GM18520 (cell line): Measurements from ENCODE around the gene AGO1.
A peak's percentile ranks its signal among the peaks of the same experiment; 100 is the strongest.
"Not testable (repeated sequence)": the region's sequence is repeated elsewhere in the genome, so short reads cannot be mapped to it uniquely, and the experiment has no call there.

Experiments used
- ATAC-seq: cut with Tn5 transposase; IDR thresholded peaks from one replicate; pipeline ENCODE4 v1.9.1; 2021; ENCODE audit not compliant: unreplicated experiment

The AGO1 gene

DNA sequence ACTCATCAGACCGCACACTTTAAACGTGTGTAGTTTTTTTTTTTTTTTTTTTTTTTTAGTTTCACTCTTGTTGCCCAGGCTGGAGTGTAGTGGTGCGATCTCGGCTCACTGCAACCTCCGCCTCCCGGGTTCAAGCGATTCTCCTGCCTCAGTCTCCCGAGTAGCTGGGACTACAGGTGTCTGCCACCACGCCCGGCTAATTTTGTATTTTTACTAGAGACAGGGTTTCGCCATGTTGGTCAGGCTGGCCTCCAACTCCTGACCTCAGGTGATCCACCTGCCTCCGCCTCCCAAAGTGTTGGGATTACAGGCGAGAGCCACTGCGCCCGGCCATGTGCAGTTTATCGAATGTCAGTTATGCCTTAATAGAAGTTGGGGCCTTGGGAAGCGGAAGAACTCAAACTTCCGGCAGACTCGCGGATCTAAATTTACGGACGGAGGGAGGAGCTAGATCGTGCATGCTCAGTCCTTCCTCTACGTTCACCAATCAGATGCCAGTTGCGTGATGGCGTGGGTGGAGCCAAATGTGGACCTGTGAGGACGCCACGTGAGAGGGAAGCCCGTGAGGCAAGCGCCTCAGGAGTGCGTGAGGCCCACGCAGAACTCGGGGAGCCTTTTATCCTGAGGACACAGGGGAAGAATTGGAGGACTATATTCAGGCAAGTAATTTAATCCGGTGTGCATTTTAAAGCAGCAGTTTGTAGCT lies 13.6 kb upstream of the AGO1 start:
- ATAC-seq = not testable (repeated sequence)

DNA sequence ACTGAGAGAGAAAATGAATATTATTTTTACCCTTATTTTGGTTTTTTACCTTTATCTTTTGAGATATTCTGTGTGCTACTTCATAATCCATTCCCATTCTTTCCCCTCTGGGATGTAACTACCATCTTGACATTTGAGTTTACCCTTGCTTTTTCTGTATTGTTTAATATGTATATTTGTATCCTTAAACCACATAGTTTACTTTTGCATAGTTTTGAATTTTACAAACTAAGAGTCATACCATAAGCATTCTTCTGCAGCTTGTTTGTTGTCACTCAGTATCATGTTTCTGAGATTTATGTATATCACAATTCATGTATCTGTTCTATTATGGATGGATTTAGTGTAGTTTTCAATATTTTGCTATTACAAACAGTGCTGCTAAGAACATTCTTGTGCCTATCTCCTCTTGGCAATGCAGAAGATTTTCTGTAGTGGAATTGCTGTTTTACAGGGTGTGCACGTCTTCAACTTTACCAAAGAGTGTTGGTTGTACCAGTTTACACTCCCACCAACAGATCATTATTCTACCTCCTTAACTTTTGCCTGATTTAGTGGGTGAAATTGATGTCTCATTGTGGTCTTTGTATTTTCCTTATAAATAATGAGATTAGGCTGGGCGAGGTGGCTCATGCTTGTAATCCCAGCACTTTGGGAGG lies 12.2 kb upstream of the AGO1 start:
- no peak for ATAC-seq

- no peak for ATAC-seq
These were observed 9.7 kb upstream of the AGO1 start for GRCh38 chr1:35873243-35873750.

DNA sequence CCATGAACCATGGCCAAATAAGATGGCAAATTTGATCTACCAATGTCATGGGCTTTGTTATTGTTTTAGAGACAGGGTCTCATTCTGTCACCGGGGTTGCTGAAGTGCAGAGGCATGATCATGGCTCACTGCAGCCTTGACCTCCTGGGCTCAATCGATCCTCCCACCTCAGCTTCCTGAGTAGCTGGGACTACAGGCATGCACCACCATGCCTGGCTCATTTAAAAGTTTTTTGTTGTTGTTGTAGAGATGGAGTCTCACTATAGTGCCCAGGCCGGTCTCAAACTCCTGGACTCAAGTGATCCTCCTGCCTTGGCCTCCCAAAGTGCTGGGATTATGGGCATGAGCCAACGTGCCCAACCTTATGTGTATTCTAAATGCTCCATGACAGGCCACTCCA lies 8.9 kb upstream of the AGO1 start:
- ATAC-seq = not testable (repeated sequence)

GRCh38 chr1:35876988-35877387 lies 6.0 kb upstream of the AGO1 start:
- ATAC-seq = no peak

- no peak for ATAC-seq
These were observed 1.1 kb upstream of the AGO1 start for GRCh38 chr1:35881850-35882273.

GRCh38 chr1:35882586-35882944 lies 444 bp upstream of the AGO1 start:
- no peak for ATAC-seq

- ATAC-seq = no peak
These were observed 659 bp downstream of the AGO1 start for GRCh38 chr1:35883635-35884101.

DNA sequence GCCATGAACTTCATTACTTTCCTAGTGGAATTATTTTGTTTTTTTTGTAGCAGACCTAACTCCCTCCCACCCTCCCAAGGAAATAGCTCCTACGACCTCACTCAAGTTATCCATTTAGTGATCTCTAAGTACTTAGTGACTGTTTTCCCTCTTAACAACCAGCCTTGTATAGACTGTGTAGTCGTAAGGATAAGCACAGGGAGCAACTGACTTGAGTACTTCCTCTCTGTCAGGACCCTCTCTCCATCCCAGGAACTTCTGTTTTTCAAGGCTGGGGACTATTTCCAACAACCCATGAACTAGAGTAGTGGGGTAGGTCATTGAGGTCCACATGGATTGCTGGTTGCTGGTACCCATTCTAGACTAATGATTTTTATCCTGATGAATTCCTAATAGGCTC lies 1.9 kb downstream of the AGO1 start:
- no peak for ATAC-seq

DNA sequence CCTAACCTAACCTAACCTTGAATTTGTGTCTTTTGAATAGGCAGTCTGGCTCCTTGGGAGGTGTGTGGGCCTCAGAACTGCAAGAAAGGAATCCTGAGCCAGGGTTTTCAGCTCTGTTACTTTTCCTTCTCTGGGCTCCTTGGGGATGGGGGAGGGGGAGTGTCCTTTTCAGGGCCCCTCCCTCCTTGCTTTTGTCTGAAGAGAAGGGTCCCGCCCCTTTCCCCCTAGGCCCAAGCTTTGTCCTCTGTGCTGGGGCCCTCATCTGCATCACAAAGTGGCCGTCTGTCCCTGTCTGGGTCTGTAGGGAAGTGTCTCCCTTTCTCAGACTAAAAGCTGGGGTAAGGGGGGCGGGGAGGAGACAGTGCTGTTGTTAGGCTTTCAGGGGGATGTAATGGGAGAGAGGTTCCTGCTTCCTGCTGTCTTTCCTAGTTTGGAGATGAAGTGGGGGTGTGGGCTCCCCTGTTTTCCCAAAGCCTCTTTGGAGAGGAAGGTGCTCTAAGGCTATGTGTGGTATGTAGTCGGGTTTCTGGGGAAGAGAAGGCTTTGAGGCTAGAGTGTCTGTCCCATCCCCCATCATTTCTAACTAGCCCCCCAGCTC lies 3.1 kb downstream of the AGO1 start:
- no peak for ATAC-seq

DNA sequence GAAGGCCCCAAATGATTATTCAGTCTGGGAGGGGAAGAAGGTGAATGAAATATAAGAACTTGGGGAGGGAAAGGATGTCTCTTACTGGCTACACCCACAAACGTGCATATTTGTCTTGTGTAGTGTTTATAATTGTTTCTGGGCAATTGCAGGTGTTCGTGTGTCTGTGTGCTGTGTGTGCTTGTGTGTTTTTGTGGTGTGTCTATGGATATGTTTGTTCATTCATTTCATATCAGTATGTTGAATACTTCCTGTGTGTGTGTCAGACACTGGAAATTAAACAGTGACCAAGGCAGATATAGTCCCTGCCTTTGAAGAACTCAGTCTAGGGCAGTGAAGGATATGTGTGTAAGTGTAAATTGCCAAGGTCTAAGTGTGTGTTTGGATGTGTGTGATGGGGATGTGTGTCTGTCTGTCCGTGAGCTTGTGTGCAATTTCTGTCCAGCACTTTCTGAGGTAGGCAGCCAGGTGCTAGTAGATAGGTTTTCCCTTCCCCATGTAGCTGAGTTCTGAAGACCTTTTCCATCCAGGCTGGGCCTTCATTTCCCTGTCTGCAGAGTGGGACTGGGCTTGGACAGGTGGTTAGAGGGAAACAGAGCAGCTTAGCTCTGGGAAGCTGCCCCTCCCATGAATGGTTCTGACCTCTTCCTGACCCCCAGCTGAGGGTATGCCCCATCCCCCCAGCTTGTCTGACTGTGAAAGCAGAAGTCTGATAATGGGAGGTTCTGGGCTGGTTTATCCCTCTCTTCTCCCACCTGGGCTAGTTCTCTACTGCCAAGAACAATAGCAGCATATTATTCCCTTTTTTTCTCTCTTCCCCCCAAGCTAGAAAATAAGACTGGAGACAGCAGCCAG lies 3.8 kb downstream of the AGO1 start:
- no peak for ATAC-seq

DNA sequence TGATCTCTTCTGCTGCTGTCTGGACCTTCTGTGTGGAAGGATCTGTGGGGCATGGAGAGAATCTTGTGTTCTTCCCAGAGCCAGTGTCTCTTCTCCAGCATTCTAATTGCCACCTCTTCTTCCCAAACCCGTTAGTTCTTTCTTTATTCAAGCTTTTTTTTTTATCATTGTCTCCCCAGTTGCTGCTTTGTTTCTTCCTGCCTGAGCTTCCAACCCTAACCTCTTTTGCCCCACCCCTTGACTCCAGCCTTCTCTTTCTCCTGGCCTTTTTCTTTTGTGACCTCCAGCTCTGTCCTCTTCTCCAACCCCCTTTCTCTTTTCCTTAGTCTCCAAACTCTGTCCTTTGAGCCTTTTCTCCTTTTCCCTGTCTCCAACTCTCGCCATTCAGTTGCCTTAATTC lies 4.5 kb downstream of the AGO1 start:
- no peak for ATAC-seq

GRCh38 chr1:35888255-35888654 lies 5.2 kb downstream of the AGO1 start:
- ATAC-seq = no peak

- not testable (repeated sequence) for ATAC-seq
These were observed 6.0 kb downstream of the AGO1 start for GRCh38 chr1:35888981-35889380.

DNA sequence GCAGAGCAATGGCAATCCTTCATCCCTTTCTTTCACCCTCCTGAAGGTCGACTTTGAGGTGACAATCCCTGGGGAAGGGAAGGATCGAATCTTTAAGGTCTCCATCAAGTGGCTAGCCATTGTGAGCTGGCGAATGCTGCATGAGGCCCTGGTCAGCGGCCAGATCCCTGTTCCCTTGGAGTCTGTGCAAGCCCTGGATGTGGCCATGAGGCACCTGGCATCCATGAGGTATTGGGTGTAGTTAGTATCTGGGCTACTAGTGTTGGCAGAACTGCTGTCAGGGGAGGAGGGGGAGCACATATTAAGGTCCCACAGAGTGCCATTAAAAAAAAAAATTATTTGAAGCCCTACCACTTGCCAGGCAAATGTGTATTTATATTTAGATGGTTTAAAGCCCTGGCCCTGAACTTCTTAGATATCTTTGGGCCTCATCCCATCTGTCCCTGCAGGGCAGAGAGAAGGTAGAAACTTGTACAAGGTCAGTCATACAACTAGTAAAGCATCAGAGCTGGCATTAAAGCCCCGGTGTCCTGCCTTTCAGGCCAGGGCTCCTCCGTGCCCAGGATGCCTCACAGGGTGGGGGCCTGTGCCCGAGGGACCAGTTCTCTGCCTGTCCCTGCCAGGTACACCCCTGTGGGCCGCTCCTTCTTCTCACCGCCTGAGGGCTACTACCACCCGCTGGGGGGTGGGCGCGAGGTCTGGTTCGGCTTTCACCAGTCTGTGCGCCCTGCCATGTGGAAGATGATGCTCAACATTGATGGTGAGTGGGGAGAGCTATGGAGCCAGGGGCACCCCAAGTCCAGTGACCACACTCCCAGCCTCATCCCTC lies 10.3 kb downstream of the AGO1 start:
- no peak for ATAC-seq

DNA sequence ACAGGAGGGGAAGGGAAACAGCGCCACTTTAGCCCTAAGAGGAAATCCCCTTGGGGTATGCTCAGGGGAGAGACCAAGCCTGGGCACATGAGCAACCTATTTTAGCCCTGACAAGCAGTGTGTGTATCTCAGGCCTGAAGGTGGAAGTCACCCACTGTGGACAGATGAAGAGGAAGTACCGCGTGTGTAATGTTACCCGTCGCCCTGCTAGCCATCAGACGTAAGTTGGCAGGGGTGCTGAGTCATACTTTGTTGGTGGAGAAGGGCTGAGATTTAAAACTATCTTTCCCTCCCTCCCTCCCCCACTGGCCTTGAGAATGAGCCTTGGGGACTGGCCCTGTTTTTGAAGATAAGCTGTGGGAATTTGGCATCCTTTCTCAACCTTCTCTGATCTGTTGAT lies 11.2 kb downstream of the AGO1 start:
- ATAC-seq = peak; percentile 80

DNA sequence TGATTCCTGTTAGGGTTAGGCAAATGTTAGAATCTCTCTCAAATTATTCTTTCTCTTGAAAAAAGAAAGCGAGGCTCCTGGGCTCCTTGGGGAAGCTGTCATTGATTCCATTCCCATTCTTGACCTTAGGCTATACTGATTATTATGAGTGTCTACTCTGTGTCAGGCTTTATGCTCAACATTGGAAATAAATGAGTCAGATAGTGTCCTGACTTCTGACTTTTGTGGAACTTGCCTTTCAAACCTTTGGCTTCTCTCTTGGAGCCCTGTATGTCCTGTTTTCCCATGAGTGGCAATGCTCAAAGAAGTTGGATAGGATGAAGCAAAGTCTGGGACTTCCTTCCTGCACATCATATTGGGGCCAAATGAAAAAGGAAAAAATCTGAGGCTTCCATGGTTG lies 11.6 kb downstream of the AGO1 start:
- ATAC-seq = no peak

DNA sequence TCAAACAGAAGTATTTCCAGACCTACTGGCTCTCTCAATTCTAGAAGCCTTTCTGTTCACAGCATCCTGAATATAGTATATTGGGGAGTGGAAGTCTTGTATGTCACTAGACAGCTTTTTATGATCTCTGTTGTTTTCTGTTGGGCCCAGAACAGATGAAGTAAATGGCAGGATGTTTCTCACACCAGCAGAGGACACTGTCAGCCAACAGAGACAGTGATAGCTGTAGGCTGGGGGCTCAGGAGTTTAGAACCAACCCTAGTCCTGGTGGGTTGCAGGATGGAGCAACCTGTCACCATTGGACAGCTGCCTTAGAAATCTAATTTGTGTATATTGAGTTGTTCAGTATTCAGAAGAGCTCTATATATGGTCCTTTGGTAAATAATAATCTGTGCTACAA lies 16.9 kb downstream of the AGO1 start:
- ATAC-seq = no peak

DNA sequence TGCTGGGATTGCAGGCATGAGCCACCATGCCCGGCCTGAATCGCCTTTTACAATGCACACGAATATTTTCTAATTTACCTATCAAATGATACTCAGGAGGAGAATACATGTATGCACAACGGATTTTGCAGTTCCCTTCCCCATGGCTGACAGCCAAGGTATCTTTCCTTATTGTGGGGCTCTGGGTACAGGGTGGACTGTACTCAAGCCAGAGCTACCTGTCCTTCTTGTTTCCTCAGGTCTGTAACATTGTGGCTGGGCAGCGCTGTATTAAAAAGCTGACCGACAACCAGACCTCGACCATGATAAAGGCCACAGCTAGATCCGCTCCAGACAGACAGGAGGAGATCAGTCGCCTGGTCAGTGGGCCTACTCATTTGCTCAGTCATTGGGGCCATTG lies 18.2 kb downstream of the AGO1 start:
- no peak for ATAC-seq

DNA sequence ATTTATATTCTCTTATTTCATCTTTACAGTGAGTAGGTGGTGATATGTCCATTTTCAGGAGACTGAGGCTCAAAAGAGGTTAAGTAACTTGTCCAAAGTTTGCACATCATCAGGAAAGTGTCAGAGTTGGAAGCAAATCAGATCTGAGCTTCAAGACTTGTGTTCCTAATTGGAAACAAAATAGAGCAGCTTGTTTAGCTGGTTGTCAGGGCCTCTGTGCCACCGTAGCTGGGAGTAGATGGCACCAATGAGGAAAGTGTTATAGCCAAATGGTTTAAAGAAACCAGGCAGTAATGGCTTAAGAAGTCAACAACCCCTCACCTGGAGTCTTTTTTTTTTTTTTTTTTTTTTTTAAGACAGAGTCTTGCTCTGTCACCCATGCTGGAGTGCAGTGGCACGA lies 19.7 kb downstream of the AGO1 start:
- ATAC-seq = no peak
